Measurements from ENCODE around the gene HDAC1. TPM values are rescaled to one million over a fixed set of nuclear protein-coding genes. Genes with fewer than 3 reads are reported as not detected.

Gene HDAC1
- total RNA-seq, 2 experiments from 2014 or later: 56.9 to 61.0 TPM

GRCh38 chr1:32273391-32274208, 18.3 kb upstream of the HDAC1 start:
- Mint-ChIP-seq H3K36me3 (ENCODE audit: low read depth) (peaks cover 78% of the 10 kb centered on the region), H3K9me3 (no peaks in the 10 kb centered on the region), H3K27ac (peak overlapping the region; percentile 93), H3K27me3 (no peaks in the 10 kb centered on the region), H3K4me1 (ENCODE audit: low read depth) (peaks cover 56% of the 10 kb centered on the region), H3K4me3 (peak overlapping the region; percentile 87)
- H3K27me3 ChIP-seq (ENCODE audit: control insufficient read depth in 1 of 2, insufficient read depth in 2 of 2, low read length in 2 of 2): no peaks in the 10 kb centered on the region
- H3K36me3 ChIP-seq (ENCODE audit: insufficient read depth, low read length): peaks cover 57% of the 10 kb centered on the region
- peaks cover 76% of the 10 kb centered on the region for H3K4me1 ChIP-seq (ENCODE audit: insufficient read depth, low read length)
- intact Hi-C loops (cut with DNase I, micrococcal nuclease): loop anchor here (1.0 to 10.0 kb wide), 5 partner anchors 17 to 49 kb away; partner anchors contain the start of genes EIF3I (in 1 of the 2), LCK (in 1 of the 2) and TMEM234 (in 1 of the 2)
- CTCF ChIA-PET: interaction anchor here (0.5 to 1.7 kb wide), 5 partner anchors 15 to 34 kb away, joined by 4 to 9 read pairs (median 4); no protein-coding TSS in a partner anchor
- POLR2A ChIA-PET: interaction anchor here (0.9 to 3.1 kb wide), 18 partner anchors 9 to 377 kb away, joined by 3 to 80 read pairs (median 5); partner anchors contain the start of genes BSDC1, FAM167B, LCK and MARCKSL1
- no peak for TF ChIP-seq CTCF (IDR thresholded peaks at IDR 0.05)
- H3K9me3 ChIP-seq (ENCODE audit: control insufficient read depth in 1 of 2, insufficient read depth in 1 of 2, low read length in 2 of 2): no peaks in the 10 kb centered on the region
- DNase-seq: peak; percentile 51 to 92 (median 84)
- peak overlapping the region; percentile 60 to 78 for H3K27ac ChIP-seq (ENCODE audit: low read depth in 1 of 2, low read length in 2 of 2)
- peak overlapping the region; percentile 44 for H3K4me3 ChIP-seq (ENCODE audit: low read length)
- peak; percentile 89 for ATAC-seq (ENCODE audit: poor library complexity)

- POLR2A ChIA-PET: interaction anchor here (0.9 to 3.1 kb wide), 20 partner anchors 8 to 376 kb away, joined by 3 to 80 read pairs (median 5); partner anchors contain the start of genes BSDC1, FAM167B, HDAC1 and LCK
- H3K36me3 Mint-ChIP-seq (ENCODE audit: low read depth): peaks cover 87% of the 10 kb centered on the region
- peak overlapping the region; percentile 44 for H3K4me3 ChIP-seq (ENCODE audit: low read length)
- H3K4me1 ChIP-seq (ENCODE audit: insufficient read depth, low read length): peaks cover 69% of the 10 kb centered on the region
- peak overlapping the region; percentile 93 for H3K27ac Mint-ChIP-seq
- peak overlapping the region; percentile 87 for H3K4me3 Mint-ChIP-seq
- peak overlapping the region; percentile 60 to 78 for H3K27ac ChIP-seq (ENCODE audit: low read depth in 1 of 2, low read length in 2 of 2)
- H3K9me3 Mint-ChIP-seq: no peaks in the 10 kb centered on the region
- DNase-seq (no peak), ATAC-seq (ENCODE audit: poor library complexity) (no peak)
- no peaks in the 10 kb centered on the region for H3K9me3 ChIP-seq (ENCODE audit: control insufficient read depth in 1 of 2, insufficient read depth in 1 of 2, low read length in 2 of 2)
- CTCF ChIA-PET: interaction anchor here (1.5 to 1.7 kb wide), 2 partner anchors 26 to 35 kb away, joined by 4 to 9 read pairs; no protein-coding TSS in a partner anchor
- peaks cover 66% of the 10 kb centered on the region for H3K36me3 ChIP-seq (ENCODE audit: insufficient read depth, low read length)
- intact Hi-C loops (cut with DNase I, micrococcal nuclease): loop anchor here (2.0 to 10.0 kb wide), 3 partner anchors 16 to 50 kb away; partner anchors contain the start of genes EIF3I (in 1 of the 2) and TMEM234 (in 1 of the 2)
- H3K27me3 Mint-ChIP-seq: no peaks in the 10 kb centered on the region
- no peak for TF ChIP-seq CTCF (IDR thresholded peaks at IDR 0.05)
- H3K27me3 ChIP-seq (ENCODE audit: control insufficient read depth in 1 of 2, insufficient read depth in 2 of 2, low read length in 2 of 2): no peaks in the 10 kb centered on the region
- H3K4me1 Mint-ChIP-seq (ENCODE audit: low read depth): peaks cover 62% of the 10 kb centered on the region
These were observed 17.1 kb upstream of the HDAC1 start for GRCh38 chr1:32274646-32275340.

- DNase-seq: peak in 2 of 14 experiments; percentile 26 to 29
- H3K4me3 Mint-ChIP-seq: peak overlapping the region; percentile 87
- ChIA-PET CTCF (no interaction called here), POLR2A (interaction anchor here (2.0 to 3.1 kb wide), 6 partner anchors 15 to 60 kb away, joined by 5 to 80 read pairs (median 10); partner anchors contain the start of genes FAM167B, HDAC1, LCK and MARCKSL1)
- peaks cover 90% of the 10 kb centered on the region for H3K36me3 Mint-ChIP-seq (ENCODE audit: low read depth)
- H3K27ac Mint-ChIP-seq: peak overlapping the region; percentile 93
- Histone ChIP-seq H3K27me3 (ENCODE audit: control insufficient read depth in 1 of 2, insufficient read depth in 2 of 2, low read length in 2 of 2) (no peaks in the 10 kb centered on the region), H3K4me1 (ENCODE audit: insufficient read depth, low read length) (peaks cover 68% of the 10 kb centered on the region), H3K36me3 (ENCODE audit: insufficient read depth, low read length) (peaks cover 69% of the 10 kb centered on the region), H3K27ac (ENCODE audit: low read depth in 1 of 2, low read length in 2 of 2) (peak overlapping the region in 1 of 2 donors; percentile 78), H3K9me3 (ENCODE audit: control insufficient read depth in 1 of 2, insufficient read depth in 1 of 2, low read length in 2 of 2) (no peaks in the 10 kb centered on the region), H3K4me3 (ENCODE audit: low read length) (no peak overlapping the region)
- no peak for TF ChIP-seq CTCF (IDR thresholded peaks at IDR 0.05)
- no peaks in the 10 kb centered on the region for H3K9me3 Mint-ChIP-seq
- H3K4me1 Mint-ChIP-seq (ENCODE audit: low read depth): peaks cover 58% of the 10 kb centered on the region
- ATAC-seq (ENCODE audit: poor library complexity): no peak
- intact Hi-C loops (cut with DNase I, micrococcal nuclease): loop anchor here (2.0 to 10.0 kb wide), 3 partner anchors 15 to 51 kb away; partner anchors contain the start of genes EIF3I (in 1 of the 2) and TMEM234 (in 1 of the 2)
- no peaks in the 10 kb centered on the region for H3K27me3 Mint-ChIP-seq
These were observed 16.5 kb upstream of the HDAC1 start for GRCh38 chr1:32275424-32275823.
